Karpas-422 (cell line): ENCODE results near the gene SEMA3C. TPM values are rescaled to one million over a fixed set of nuclear protein-coding genes. Genes with fewer than 3 reads are reported as not detected.

Experiments used
- DNase-seq: peaks from one replicate; pipeline ENCODE4 v3.0.0-alpha.2; 2015
- H2AFZ ChIP-seq: fragments of 200-600 bp; sonication (generic); 2 replicates; pipeline ENCODE4 v1.6.1; 2014; ENCODE audit warnings: antibody characterized with exemption, low read length, mixed read lengths
- H3K27ac ChIP-seq: fragments of 200-600 bp; sonication (generic); 2 replicates; pipeline ENCODE4 v1.5.1; 2014; ENCODE audit warnings: mild to moderate bottlenecking, low read length, moderate library complexity
- H3K27me3 ChIP-seq: fragments of 200-600 bp; sonication (generic); 2 replicates; pipeline ENCODE4 v1.6.1; 2014; ENCODE audit warnings: low read length, mixed read lengths
- H3K36me3 ChIP-seq: fragments of 200-600 bp; sonication (generic); 2 replicates; pipeline ENCODE4 v1.6.1; 2014; ENCODE audit warnings: low read length, mixed read lengths; ENCODE audit not compliant: insufficient read depth
- H3K4me1 ChIP-seq: fragments of 200-600 bp; sonication (generic); 2 replicates; pipeline ENCODE4 v1.6.1; 2014; ENCODE audit warnings: mild to moderate bottlenecking, low read length, mixed read lengths
- H3K4me2 ChIP-seq: fragments of 200-600 bp; sonication (generic); 2 replicates; pipeline ENCODE4 v1.6.1; 2014; ENCODE audit warnings: low read length, low read depth, mild to moderate bottlenecking; ENCODE audit not compliant: poor library complexity, severe bottlenecking
- H3K4me3 ChIP-seq: fragments of 200-600 bp; sonication (generic); 2 replicates; pipeline ENCODE4 v1.5.1; 2014; ENCODE audit warnings: mild to moderate bottlenecking, antibody characterized with exemption, low read length, mixed read lengths
- H3K79me2 ChIP-seq: fragments of 200-600 bp; sonication (generic); 2 replicates; pipeline ENCODE4 v1.6.1; 2014; ENCODE audit warnings: mild to moderate bottlenecking, low read length, mixed read lengths
- H3K9ac ChIP-seq: fragments of 200-600 bp; sonication (generic); 2 replicates; pipeline ENCODE4 v1.6.0; 2014; ENCODE audit warnings: low read length
- H3K9me2 ChIP-seq: fragments of 200-600 bp; sonication (generic), shearing (Covaris generic); replicated peaks from 2 replicates; pipeline ENCODE4 v1.6.0; 2014; ENCODE audit warnings: mild to moderate bottlenecking, low read length, moderate library complexity; ENCODE audit not compliant: insufficient read depth
- H3K9me3 ChIP-seq: fragments of 300-700, 200-600 bp; sonication (generic); 2 replicates; pipeline ENCODE4 v1.6.1; 2014; ENCODE audit warnings: low read length, mixed read lengths
- H4K20me1 ChIP-seq: fragments of 200-600 bp; sonication (generic); 2 replicates; pipeline ENCODE4 v1.6.1; 2014; ENCODE audit warnings: mild to moderate bottlenecking, antibody characterized with exemption, low read length, low read depth; ENCODE audit not compliant: insufficient read depth
- total RNA-seq: library from RNA; depleted of rRNA; stranded (reverse); fragments of >200 nt; shearing (Covaris generic); gene quantifications from 2 replicates; pipeline ENCODE4 v1.2.3, GENCODE V29; 2014; ENCODE audit warnings: low replicate concordance

The SEMA3C gene
- total RNA-seq, 1 experiment from 2014 or later, result not detected

GRCh38 chr7:80843018-80843677, 75.7 kb downstream of the SEMA3C start:
- no peaks in the 10 kb centered on the region for H4K20me1 ChIP-seq
- no peak overlapping the region for H3K27ac ChIP-seq
- no peak overlapping the region for H3K4me2 ChIP-seq
- H3K9ac ChIP-seq, result no peak overlapping the region
- H3K4me1 ChIP-seq, result no peaks in the 10 kb centered on the region
- peaks cover 18% of the 10 kb centered on the region for H3K9me3 ChIP-seq
- no peak overlapping the region for H2AFZ ChIP-seq
- no peaks in the 10 kb centered on the region for H3K27me3 ChIP-seq
- H3K9me2 ChIP-seq, result no peaks in the 10 kb centered on the region
- DNase-seq, result no peak
- no peak overlapping the region for H3K4me3 ChIP-seq
- no peaks in the 10 kb centered on the region for H3K36me3 ChIP-seq
- no peaks in the 10 kb centered on the region for H3K79me2 ChIP-seq

- H3K27me3 ChIP-seq, result no peaks in the 10 kb centered on the region
- peaks cover 17% of the 10 kb centered on the region for H3K9me3 ChIP-seq
- no peaks in the 10 kb centered on the region for H3K36me3 ChIP-seq
- no peak for DNase-seq
- H3K79me2 ChIP-seq, result no peaks in the 10 kb centered on the region
- no peak overlapping the region for H3K4me3 ChIP-seq
- no peak overlapping the region for H3K4me2 ChIP-seq
- H3K9ac ChIP-seq, result no peak overlapping the region
- no peak overlapping the region for H3K27ac ChIP-seq
- no peaks in the 10 kb centered on the region for H4K20me1 ChIP-seq
- H3K9me2 ChIP-seq, result no peaks in the 10 kb centered on the region
- H2AFZ ChIP-seq, result no peak overlapping the region
- H3K4me1 ChIP-seq, result no peaks in the 10 kb centered on the region
Observed at GRCh38 chr7:80842022-80842790, 76.6 kb downstream of the SEMA3C start.

- Histone ChIP-seq H2AFZ (no peak overlapping the region), H3K9me3 (peaks cover 18% of the 10 kb centered on the region), H3K27me3 (no peaks in the 10 kb centered on the region), H3K9me2 (no peaks in the 10 kb centered on the region), H3K4me2 (no peak overlapping the region), H3K4me1 (no peaks in the 10 kb centered on the region), H4K20me1 (no peaks in the 10 kb centered on the region), H3K36me3 (no peaks in the 10 kb centered on the region), H3K9ac (no peak overlapping the region), H3K27ac (no peak overlapping the region), H3K79me2 (no peaks in the 10 kb centered on the region), H3K4me3 (no peak overlapping the region)
- no peak for DNase-seq
Observed at GRCh38 chr7:80841423-80841955, 77.4 kb downstream of the SEMA3C start.

GRCh38 chr7:80840681-80841080, 78.2 kb downstream of the SEMA3C start:
- Histone ChIP-seq H3K27me3 (no peaks in the 10 kb centered on the region), H3K79me2 (no peaks in the 10 kb centered on the region), H3K4me1 (no peaks in the 10 kb centered on the region), H3K36me3 (no peaks in the 10 kb centered on the region), H3K9me2 (no peaks in the 10 kb centered on the region), H3K4me2 (no peak overlapping the region), H3K9me3 (peaks cover 18% of the 10 kb centered on the region), H3K9ac (no peak overlapping the region), H3K27ac (no peak overlapping the region), H4K20me1 (no peaks in the 10 kb centered on the region), H2AFZ (no peak overlapping the region), H3K4me3 (no peak overlapping the region)
- DNase-seq, result no peak

- H3K36me3 ChIP-seq, result no peaks in the 10 kb centered on the region
- H3K27ac ChIP-seq, result no peak overlapping the region
- no peaks in the 10 kb centered on the region for H3K79me2 ChIP-seq
- no peak overlapping the region for H3K4me3 ChIP-seq
- H3K4me2 ChIP-seq, result no peak overlapping the region
- no peak overlapping the region for H3K9ac ChIP-seq
- H3K9me3 ChIP-seq, result peaks cover 22% of the 10 kb centered on the region
- DNase-seq, result no peak
- no peak overlapping the region for H2AFZ ChIP-seq
- H3K27me3 ChIP-seq, result no peaks in the 10 kb centered on the region
- H3K4me1 ChIP-seq, result no peaks in the 10 kb centered on the region
- H4K20me1 ChIP-seq, result no peaks in the 10 kb centered on the region
- H3K9me2 ChIP-seq, result no peaks in the 10 kb centered on the region
Observed at GRCh38 chr7:80839855-80840254, 79.0 kb downstream of the SEMA3C start.

GRCh38 chr7:80838643-80839042, 80.2 kb downstream of the SEMA3C start:
- Histone ChIP-seq H3K4me1 (no peaks in the 10 kb centered on the region), H3K4me2 (no peak overlapping the region), H3K27me3 (no peaks in the 10 kb centered on the region), H4K20me1 (no peaks in the 10 kb centered on the region), H3K4me3 (no peak overlapping the region), H3K9ac (no peak overlapping the region), H3K79me2 (no peaks in the 10 kb centered on the region), H3K9me2 (no peaks in the 10 kb centered on the region), H2AFZ (no peak overlapping the region), H3K27ac (no peak overlapping the region), H3K36me3 (no peaks in the 10 kb centered on the region), H3K9me3 (peaks cover 22% of the 10 kb centered on the region)
- no peak for DNase-seq

GRCh38 chr7:80837345-80837744, 81.5 kb downstream of the SEMA3C start:
- H3K36me3 ChIP-seq, result no peaks in the 10 kb centered on the region
- no peaks in the 10 kb centered on the region for H3K27me3 ChIP-seq
- no peaks in the 10 kb centered on the region for H3K9me2 ChIP-seq
- H4K20me1 ChIP-seq, result no peaks in the 10 kb centered on the region
- DNase-seq, result no peak
- no peak overlapping the region for H3K4me3 ChIP-seq
- H3K4me2 ChIP-seq, result no peak overlapping the region
- no peaks in the 10 kb centered on the region for H3K4me1 ChIP-seq
- H2AFZ ChIP-seq, result no peak overlapping the region
- peaks cover 22% of the 10 kb centered on the region for H3K9me3 ChIP-seq
- H3K79me2 ChIP-seq, result no peaks in the 10 kb centered on the region
- H3K27ac ChIP-seq, result no peak overlapping the region
- no peak overlapping the region for H3K9ac ChIP-seq

- Histone ChIP-seq H3K4me2 (no peak overlapping the region), H2AFZ (no peak overlapping the region), H3K9ac (no peak overlapping the region), H3K27ac (no peak overlapping the region), H3K9me3 (peaks cover 32% of the 10 kb centered on the region), H3K79me2 (no peaks in the 10 kb centered on the region), H4K20me1 (no peaks in the 10 kb centered on the region), H3K4me1 (no peaks in the 10 kb centered on the region), H3K27me3 (no peaks in the 10 kb centered on the region), H3K4me3 (no peak overlapping the region), H3K9me2 (no peaks in the 10 kb centered on the region), H3K36me3 (no peaks in the 10 kb centered on the region)
- DNase-seq, result no peak
Observed at GRCh38 chr7:80835251-80835650, 83.6 kb downstream of the SEMA3C start.
